ENCODE results near the gene DOK5. TPM values are rescaled to one million over a fixed set of nuclear protein-coding genes. Genes with fewer than 3 reads are reported as not detected.

The DOK5 gene
- total and polyA plus RNA-seq, 12 donors, result 0.29 to 2.0 (median 1.2) TPM; not detected in 1

- Histone ChIP-seq H3K9me3 (replicated peaks in 1 of 3) (no peaks in the 10 kb centered on the region), H3K4me1 (replicated peaks in 1 of 2) (no peaks in the 10 kb centered on the region), H3K4me3 (no peak overlapping the region), H3K36me3 (replicated peaks in 1 of 2) (no peaks in the 10 kb centered on the region), H3K27me3 (no peaks in the 10 kb centered on the region), H3K27ac (no peak overlapping the region)
- intact Hi-C loops (cut with DNase I), result no loop called here
- 81 to 89% (median 86%) methylated on average over 5 of the region's 5 CpGs for WGBS, 4 donors
- TF ChIP-seq CTCF (IDR thresholded peaks at IDR 0.05), result no peak
- TF ChIP-seq POLR2A (IDR thresholded peaks at IDR 0.05), result no peak
- DNase-seq, result no peak
Measured at GRCh38 chr20:54438166-54438565, 37.2 kb upstream of the DOK5 start.

- no peak for DNase-seq
- H3K27me3 ChIP-seq, result no peaks in the 10 kb centered on the region
- intact Hi-C loops (cut with DNase I), result no loop called here
- H3K4me3 ChIP-seq, result no peak overlapping the region
- TF ChIP-seq POLR2A (IDR thresholded peaks at IDR 0.05) (no peak), CTCF (IDR thresholded peaks at IDR 0.05) (no peak)
- no peaks in the 10 kb centered on the region for H3K36me3 ChIP-seq (replicated peaks in 1 of 2)
- no peak overlapping the region for H3K27ac ChIP-seq
- no peaks in the 10 kb centered on the region for H3K9me3 ChIP-seq (replicated peaks in 1 of 3)
- H3K4me1 ChIP-seq (replicated peaks in 1 of 2), result no peaks in the 10 kb centered on the region
- WGBS, 4 donors, result 70 to 84% (median 76%) methylated on average over 5 of the region's 5 CpGs
Measured at GRCh38 chr20:54450207-54450606, 25.2 kb upstream of the DOK5 start.

GRCh38 chr20:54451171-54451570 lies 24.2 kb upstream of the DOK5 start:
- no peaks in the 10 kb centered on the region for H3K9me3 ChIP-seq (replicated peaks in 1 of 3)
- no peak overlapping the region for H3K27ac ChIP-seq
- no peak overlapping the region for H3K4me3 ChIP-seq
- intact Hi-C loops (cut with DNase I), result no loop called here
- no peak for TF ChIP-seq POLR2A (IDR thresholded peaks at IDR 0.05)
- no peak for TF ChIP-seq CTCF (IDR thresholded peaks at IDR 0.05)
- H3K4me1 ChIP-seq (replicated peaks in 1 of 2), result no peaks in the 10 kb centered on the region
- no peak for DNase-seq
- WGBS, 4 donors, result 79 to 89% (median 84%) methylated on average over 9 of the region's 9 CpGs
- H3K27me3 ChIP-seq, result no peaks in the 10 kb centered on the region
- H3K36me3 ChIP-seq (replicated peaks in 1 of 2), result no peaks in the 10 kb centered on the region

GRCh38 chr20:54452277-54452676 lies 23.1 kb upstream of the DOK5 start:
- WGBS, 4 donors, result 88 to 92% (median 91%) methylated on average over 12 of the region's 12 CpGs
- Histone ChIP-seq H3K9me3 (replicated peaks in 1 of 3) (no peaks in the 10 kb centered on the region), H3K4me1 (replicated peaks in 1 of 2) (no peaks in the 10 kb centered on the region), H3K4me3 (no peak overlapping the region), H3K36me3 (replicated peaks in 1 of 2) (no peaks in the 10 kb centered on the region), H3K27ac (no peak overlapping the region), H3K27me3 (no peaks in the 10 kb centered on the region)
- no peak for DNase-seq
- intact Hi-C loops (cut with DNase I), result no loop called here
- TF ChIP-seq POLR2A (IDR thresholded peaks at IDR 0.05), result no peak
- no peak for TF ChIP-seq CTCF (IDR thresholded peaks at IDR 0.05)

Data from adrenal gland (tissue), 12 donors.